Testis (tissue), 2 donors: Measurements from ENCODE around the gene SERP2.

Source experiments
- POLR2A ChIP-seq: fragments of 450-650 bp; IDR thresholded peaks from one replicate; pipeline ENCODE4 v1.6.1; 2017; ENCODE audit warnings: antibody characterized with exemption, mild to moderate bottlenecking, moderate library complexity
- TF ChIP-seq, protein P1 (sequence below), 3 experiments: fragments of 450-650 bp in 2 of 3; fragments of 200-600 bp in 1 of 3; sonication (generic) in 1 of 3; IDR thresholded peaks; one replicate each; pipeline ENCODE4 v1.5.1; 2016 to 2019; ENCODE audit warnings: antibody characterized with exemption in 3 of 3, mild to moderate bottlenecking in 2 of 3, moderate library complexity in 1 of 3

DNA sequence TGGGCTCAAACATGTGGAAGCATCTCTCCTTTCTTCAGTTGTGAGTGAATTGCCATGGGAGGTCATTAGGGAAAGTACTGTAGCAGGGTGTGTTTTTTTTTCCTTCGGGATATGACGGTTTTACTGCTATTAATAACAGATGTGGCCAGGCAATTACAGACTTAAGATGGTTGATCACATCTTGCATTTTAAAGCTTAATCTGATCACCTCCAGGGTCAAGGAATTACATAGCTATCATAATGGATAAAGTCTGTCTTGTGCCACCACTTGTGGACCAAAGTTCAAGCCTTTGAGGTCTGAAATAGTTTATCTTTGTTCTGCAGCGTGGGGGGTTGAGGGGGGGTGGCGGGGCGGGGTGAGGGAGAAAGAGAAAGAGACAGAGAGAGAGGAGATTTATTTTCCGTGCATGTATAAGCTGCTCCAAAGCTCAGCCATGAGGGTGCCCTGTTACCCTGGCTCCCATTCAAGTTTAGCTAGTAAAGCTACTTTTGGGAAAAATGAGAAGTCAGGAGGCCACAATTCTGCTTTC, 5.5 kb upstream of the SERP2 start:
- TF ChIP-seq POLR2A: no peak
- TF ChIP-seq, protein P1, sequence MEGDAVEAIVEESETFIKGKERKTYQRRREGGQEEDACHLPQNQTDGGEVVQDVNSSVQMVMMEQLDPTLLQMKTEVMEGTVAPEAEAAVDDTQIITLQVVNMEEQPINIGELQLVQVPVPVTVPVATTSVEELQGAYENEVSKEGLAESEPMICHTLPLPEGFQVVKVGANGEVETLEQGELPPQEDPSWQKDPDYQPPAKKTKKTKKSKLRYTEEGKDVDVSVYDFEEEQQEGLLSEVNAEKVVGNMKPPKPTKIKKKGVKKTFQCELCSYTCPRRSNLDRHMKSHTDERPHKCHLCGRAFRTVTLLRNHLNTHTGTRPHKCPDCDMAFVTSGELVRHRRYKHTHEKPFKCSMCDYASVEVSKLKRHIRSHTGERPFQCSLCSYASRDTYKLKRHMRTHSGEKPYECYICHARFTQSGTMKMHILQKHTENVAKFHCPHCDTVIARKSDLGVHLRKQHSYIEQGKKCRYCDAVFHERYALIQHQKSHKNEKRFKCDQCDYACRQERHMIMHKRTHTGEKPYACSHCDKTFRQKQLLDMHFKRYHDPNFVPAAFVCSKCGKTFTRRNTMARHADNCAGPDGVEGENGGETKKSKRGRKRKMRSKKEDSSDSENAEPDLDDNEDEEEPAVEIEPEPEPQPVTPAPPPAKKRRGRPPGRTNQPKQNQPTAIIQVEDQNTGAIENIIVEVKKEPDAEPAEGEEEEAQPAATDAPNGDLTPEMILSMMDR (IDR thresholded peaks at IDR 0.05): no peak
